OCI-LY1 (cell line): ENCODE results near the gene EFEMP1.

Source experiments
- H2AFZ ChIP-seq: fragments of 200-600 bp; sonication (generic), shearing (Covaris generic); 2 replicates; pipeline ENCODE4 v1.6.0; 2014; ENCODE audit warnings: antibody characterized with exemption, mild to moderate bottlenecking, low read length
- H3F3A ChIP-seq: fragments of 200-600 bp; sonication (generic), shearing (Covaris generic); 2 replicates; pipeline ENCODE4 v1.6.0; 2014; ENCODE audit warnings: mild to moderate bottlenecking, antibody characterized with exemption, low read length, moderate library complexity; ENCODE audit not compliant: insufficient read depth
- H3K27ac ChIP-seq: fragments of 200-600 bp; sonication (generic); 2 replicates; pipeline ENCODE4 v1.5.1; 2014; ENCODE audit warnings: low read length, mixed run types, mild to moderate bottlenecking, low read depth; ENCODE audit not compliant: poor library complexity, severe bottlenecking
- H3K27me3 ChIP-seq: fragments of 200-600 bp; sonication (generic); 2 replicates; pipeline ENCODE4 v1.6.0; 2014; ENCODE audit warnings: antibody characterized with exemption, mild to moderate bottlenecking, low read length, moderate library complexity; ENCODE audit not compliant: insufficient read depth
- H3K36me3 ChIP-seq: fragments of 200-600 bp; sonication (generic); 2 replicates; pipeline ENCODE4 v1.6.1; 2014; ENCODE audit warnings: mild to moderate bottlenecking, antibody characterized with exemption, low read length, moderate library complexity, mixed read lengths; ENCODE audit not compliant: insufficient read depth
- H3K4me1 ChIP-seq: fragments of 200-600 bp; sonication (generic); 2 replicates; pipeline ENCODE4 v1.5.1; 2014; ENCODE audit warnings: mild to moderate bottlenecking, low read length, moderate library complexity; ENCODE audit not compliant: insufficient read depth, severe bottlenecking
- H3K4me2 ChIP-seq: fragments of 200-600 bp; sonication (generic), shearing (Covaris generic); 2 replicates; pipeline ENCODE4 v1.6.1; 2014; ENCODE audit warnings: low read length
- H3K4me3 ChIP-seq: fragments of 200-600 bp; sonication (generic); 2 replicates; pipeline ENCODE4 v1.5.1; 2014; ENCODE audit warnings: low read length, low read depth, mild to moderate bottlenecking, mixed read lengths; ENCODE audit not compliant: poor library complexity, severe bottlenecking
- H3K79me2 ChIP-seq: fragments of 200-600 bp; shearing (Covaris generic); 2 replicates; pipeline ENCODE4 v1.6.1; 2016; ENCODE audit warnings: mixed run types, low read length, mixed read lengths; ENCODE audit not compliant: insufficient read depth
- H3K9ac ChIP-seq: fragments of 200-600 bp; sonication (generic), shearing (Covaris generic); 2 replicates; pipeline ENCODE4 v1.6.1; 2014; ENCODE audit warnings: mild to moderate bottlenecking, low read length, mixed read lengths
- H3K9me2 ChIP-seq: fragments of 200-600 bp; sonication (generic), shearing (Covaris generic); 2 replicates; pipeline ENCODE4 v1.6.1; 2014; ENCODE audit warnings: low read depth, mild to moderate bottlenecking, low read length, mixed read lengths
- H3K9me3 ChIP-seq: fragments of 200-600 bp; shearing (Covaris generic); 2 replicates; pipeline ENCODE4 v1.6.1; 2014; ENCODE audit warnings: low read length, mixed read lengths
- H4K20me1 ChIP-seq: fragments of 200-600 bp; sonication (generic), shearing (Covaris generic); 2 replicates; pipeline ENCODE4 v1.6.0; 2016; ENCODE audit warnings: mild to moderate bottlenecking, low read length; ENCODE audit not compliant: insufficient read depth
- CTCF ChIP-seq: fragments of 200-600 bp; sonication (generic), shearing (Covaris generic); IDR thresholded peaks from 2 replicates; pipeline ENCODE4 v1.5.1; 2017; ENCODE audit warnings: mild to moderate bottlenecking, antibody characterized with exemption, low read length, moderate library complexity, mixed read lengths
- EZH2 ChIP-seq: fragments of 200-600 bp; sonication (generic), shearing (Covaris generic); IDR thresholded peaks from 2 replicates; pipeline ENCODE4 v1.8.0; 2017; ENCODE audit warnings: borderline replicate concordance, mixed run types, mild to moderate bottlenecking, antibody characterized with exemption, low read length, moderate library complexity, mixed read lengths

EFEMP1 gene

GRCh38 chr2:55862246-55862645, 61.3 kb downstream of the EFEMP1 start:
- H3K4me1 ChIP-seq: no peaks in the 10 kb centered on the region
- H3K36me3 ChIP-seq: no peaks in the 10 kb centered on the region
- H3K9me3 ChIP-seq: no peaks in the 10 kb centered on the region
- H4K20me1 ChIP-seq: no peaks in the 10 kb centered on the region
- H3K27me3 ChIP-seq: no peaks in the 10 kb centered on the region; the same call in 1 of the 2 replicates
- no peak overlapping the region for H3K9ac ChIP-seq
- no peak overlapping the region for H3K4me3 ChIP-seq
- no peaks in the 10 kb centered on the region for H3F3A ChIP-seq
- TF ChIP-seq CTCF: no peak
- TF ChIP-seq EZH2: no peak
- no peaks in the 10 kb centered on the region for H3K9me2 ChIP-seq
- H2AFZ ChIP-seq: no peak overlapping the region
- H3K4me2 ChIP-seq: no peak overlapping the region
- H3K27ac ChIP-seq: no peak overlapping the region
- no peaks in the 10 kb centered on the region for H3K79me2 ChIP-seq

GRCh38 chr2:55861733-55862132, 61.8 kb downstream of the EFEMP1 start:
- Histone ChIP-seq H3K27me3 (no peaks in the 10 kb centered on the region; the same call in 1 of the 2 replicates), H4K20me1 (no peaks in the 10 kb centered on the region), H3K9me3 (no peaks in the 10 kb centered on the region), H2AFZ (no peak overlapping the region), H3K79me2 (no peaks in the 10 kb centered on the region), H3K9ac (no peak overlapping the region), H3K4me1 (no peaks in the 10 kb centered on the region), H3K27ac (no peak overlapping the region), H3K4me2 (no peak overlapping the region), H3K9me2 (no peaks in the 10 kb centered on the region), H3K4me3 (no peak overlapping the region), H3F3A (no peaks in the 10 kb centered on the region), H3K36me3 (no peaks in the 10 kb centered on the region)
- TF ChIP-seq CTCF: no peak
- TF ChIP-seq EZH2: no peak

GRCh38 chr2:55860832-55861231, 62.8 kb downstream of the EFEMP1 start:
- H3K4me3 ChIP-seq: no peak overlapping the region
- H3K4me1 ChIP-seq: no peaks in the 10 kb centered on the region
- H4K20me1 ChIP-seq: no peaks in the 10 kb centered on the region
- H3K4me2 ChIP-seq: no peak overlapping the region
- no peaks in the 10 kb centered on the region for H3K9me2 ChIP-seq
- H3K27me3 ChIP-seq: no peaks in the 10 kb centered on the region; the same call in 1 of the 2 replicates
- TF ChIP-seq EZH2 (no peak), CTCF (no peak)
- H3K9me3 ChIP-seq: no peaks in the 10 kb centered on the region
- H3K36me3 ChIP-seq: no peaks in the 10 kb centered on the region
- no peaks in the 10 kb centered on the region for H3F3A ChIP-seq
- H3K79me2 ChIP-seq: no peaks in the 10 kb centered on the region
- H2AFZ ChIP-seq: no peak overlapping the region
- H3K9ac ChIP-seq: no peak overlapping the region
- H3K27ac ChIP-seq: no peak overlapping the region
